GM11168 (cell line): ENCODE data around the gene FLACC1.
"Not testable (repeated sequence)": the region's sequence is repeated elsewhere in the genome, so short reads cannot be mapped to it uniquely, and the experiment has no call there.

Experiments
- in situ Hi-C: fragments of 300-500 bp; cut with MboI; formaldehyde crosslinking; loops from one replicate; pipeline ENCODE4 v1.12.0; 2022; ENCODE audit warnings: low sequenced_read_pairs; ENCODE audit not compliant: unreplicated experiment

Gene FLACC1, protein sequence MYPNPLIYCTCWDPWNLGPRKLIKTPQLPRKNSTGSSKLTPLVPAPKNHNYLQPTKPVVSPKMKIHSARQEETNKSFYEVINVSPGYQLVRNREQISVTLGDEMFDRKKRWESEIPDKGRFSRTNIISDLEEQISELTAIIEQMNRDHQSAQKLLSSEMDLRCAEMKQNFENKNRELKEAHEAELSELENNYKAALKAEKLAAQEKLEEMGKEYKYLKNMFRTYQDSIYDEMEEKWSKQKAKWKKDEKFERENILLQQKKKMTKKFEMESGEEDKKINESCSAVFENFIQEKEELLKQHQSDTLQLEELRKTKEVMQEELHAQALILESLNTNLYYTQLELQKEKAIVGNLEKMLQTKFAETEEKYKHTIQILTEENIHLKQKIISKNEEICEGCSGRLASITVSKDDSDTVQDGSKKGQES

DNA sequence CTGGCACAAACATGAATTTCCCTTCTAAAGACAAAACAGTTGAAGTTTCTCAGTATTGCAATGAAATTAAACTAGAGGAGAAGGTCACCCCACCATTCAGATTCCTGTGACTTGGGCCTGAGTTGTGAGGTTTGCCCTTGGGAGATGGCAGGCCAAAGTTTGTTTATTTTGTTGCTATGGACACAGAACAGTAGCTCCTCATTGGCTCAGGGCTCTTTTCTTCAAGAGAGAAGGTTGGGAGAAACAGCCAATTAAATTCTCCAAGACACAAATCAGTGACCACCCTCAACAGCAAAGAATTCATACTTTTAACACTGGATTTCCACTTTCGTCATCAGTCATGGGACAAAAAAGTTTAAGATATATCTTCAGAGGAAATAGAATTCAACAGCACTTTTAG is at the start of gene FLACC1:
TSS of gene FLACC1 (minus strand) at position 125 of the 400 bp plus-strand sequence. CDS start 5,941 bp downstream, outside the sequence.
- in situ Hi-C loops: no loop called here

DNA sequence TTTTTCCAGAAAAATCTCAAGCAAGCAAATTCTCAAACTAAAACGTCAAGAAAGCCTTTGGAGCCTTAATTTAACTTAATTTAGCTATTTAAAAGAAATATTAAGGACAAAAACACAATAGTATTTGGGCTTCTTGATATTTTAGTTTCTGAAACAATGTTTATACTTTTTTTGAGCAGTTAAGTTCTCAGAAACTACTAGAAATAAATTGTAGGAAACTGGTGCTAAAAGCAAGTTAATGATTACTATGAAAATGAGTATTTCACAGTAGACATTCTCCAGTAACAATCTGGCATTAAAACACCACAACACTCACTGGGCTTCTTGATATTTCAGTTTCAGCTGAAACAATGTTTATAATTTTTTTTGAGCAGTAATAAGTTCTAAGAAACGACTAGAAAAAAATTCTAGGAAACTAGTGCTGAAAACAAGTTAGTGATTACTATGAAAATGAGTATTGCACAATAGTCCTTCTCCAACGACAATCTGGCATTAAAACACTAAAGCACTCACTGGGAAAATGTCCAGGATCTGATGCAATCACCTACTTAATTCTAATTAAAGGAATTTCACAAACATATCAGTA is 49.0 kb upstream of the FLACC1 start:
- in situ Hi-C loops: no loop called here

DNA sequence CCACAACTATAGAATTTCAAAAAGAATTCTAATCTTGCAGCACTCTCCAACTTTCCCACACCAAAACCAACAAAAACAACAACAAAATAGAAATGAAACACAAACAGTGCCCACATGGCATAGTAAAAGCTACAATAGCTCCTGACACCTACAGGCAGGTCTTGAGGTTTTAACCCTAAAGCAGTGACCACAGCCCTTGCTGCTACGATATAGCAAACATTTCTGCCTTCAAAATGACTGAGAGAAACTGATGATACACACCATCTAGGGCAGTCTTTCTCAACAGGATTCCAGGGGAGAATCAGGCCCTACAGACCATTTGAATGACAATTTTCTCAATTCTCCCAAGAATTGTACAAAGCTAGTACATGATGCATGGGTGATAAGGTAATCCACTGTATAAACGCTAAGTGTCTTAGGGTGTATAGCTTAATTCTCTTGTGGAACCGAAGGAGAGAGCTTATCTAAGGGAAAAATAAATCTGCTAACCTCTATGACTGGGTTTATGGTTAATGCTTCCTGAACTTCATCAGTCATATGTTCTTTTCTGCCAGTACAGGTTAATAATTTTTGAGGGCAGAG is 47.6 kb upstream of the FLACC1 start:
- in situ Hi-C loops: no loop called here

- in situ Hi-C loops: no loop called here
Observed at GRCh38 chr2:201403880-201404279, 46.7 kb upstream of the FLACC1 start.

- in situ Hi-C loops: no loop called here
Observed at GRCh38 chr2:201402651-201403562, 45.8 kb upstream of the FLACC1 start.

DNA sequence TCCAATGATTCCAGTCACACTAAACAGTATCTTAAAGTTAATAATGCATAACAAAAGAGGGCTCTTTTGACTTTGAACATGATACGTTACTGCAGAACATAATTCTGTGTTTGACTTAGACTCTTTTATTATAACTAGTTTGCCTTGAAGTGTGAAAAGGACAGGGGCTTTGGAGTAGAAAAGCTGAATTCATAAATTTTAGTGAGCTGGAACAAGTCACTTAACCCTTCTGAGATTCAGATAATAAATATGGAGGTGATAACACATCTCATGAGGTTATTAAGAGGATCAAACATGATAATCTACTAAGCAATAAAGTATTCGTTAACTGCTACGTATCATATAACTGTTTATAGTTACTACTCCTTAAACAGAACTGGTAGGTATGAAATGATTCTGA is 44.7 kb upstream of the FLACC1 start:
- in situ Hi-C loops: no loop called here

GRCh38 chr2:201396595-201396994 is 39.5 kb upstream of the FLACC1 start:
- in situ Hi-C loops: no loop called here

GRCh38 chr2:201383136-201383535 is 26.0 kb upstream of the FLACC1 start:
- in situ Hi-C loops: no loop called here

DNA sequence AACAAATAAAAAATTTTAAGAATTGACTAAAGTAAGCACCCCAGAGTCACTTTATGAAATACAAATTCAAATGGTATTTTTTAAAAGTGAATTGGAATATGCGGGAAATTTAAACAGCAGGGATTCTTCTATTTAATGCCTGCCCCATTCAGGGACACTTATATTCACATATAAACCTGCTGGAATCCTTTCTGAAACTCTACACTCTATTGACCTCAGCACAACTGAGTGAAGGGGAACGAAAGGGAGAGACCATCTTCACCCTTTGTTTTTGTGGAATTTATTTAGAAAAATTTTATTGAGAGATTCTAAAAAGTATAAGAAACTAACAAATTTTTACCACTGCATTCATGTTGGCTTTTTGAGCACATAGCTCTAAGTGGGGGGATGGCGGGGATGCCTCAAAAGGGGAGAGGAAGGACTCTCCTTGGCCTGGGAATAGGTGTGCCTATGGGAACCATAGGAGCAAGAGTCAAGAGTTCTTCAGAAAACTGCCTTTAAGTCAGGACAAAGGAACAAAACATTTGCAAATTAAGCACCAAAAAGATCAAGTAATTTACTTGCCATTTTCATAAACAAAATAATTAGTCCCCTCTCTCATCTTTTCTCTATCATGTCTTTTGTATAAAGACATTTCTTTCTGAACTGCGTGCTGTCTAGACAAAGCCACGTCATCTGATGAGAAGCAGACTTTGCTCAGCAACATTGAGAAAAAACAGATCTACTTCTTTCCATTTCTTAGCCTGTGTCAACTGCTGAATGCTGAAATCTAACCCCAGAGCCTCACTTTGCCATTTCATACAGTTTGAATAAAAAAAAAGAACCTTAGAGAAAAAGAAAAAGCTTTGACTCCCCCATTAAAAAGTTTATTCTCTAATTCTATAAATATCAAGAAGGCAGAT is 21.6 kb upstream of the FLACC1 start:
- in situ Hi-C loops: no loop called here

- in situ Hi-C loops: no loop called here
Observed at GRCh38 chr2:201377218-201377617, 20.1 kb upstream of the FLACC1 start.

- in situ Hi-C loops: no loop called here
Observed at GRCh38 chr2:201369775-201370174, 12.6 kb upstream of the FLACC1 start.

DNA sequence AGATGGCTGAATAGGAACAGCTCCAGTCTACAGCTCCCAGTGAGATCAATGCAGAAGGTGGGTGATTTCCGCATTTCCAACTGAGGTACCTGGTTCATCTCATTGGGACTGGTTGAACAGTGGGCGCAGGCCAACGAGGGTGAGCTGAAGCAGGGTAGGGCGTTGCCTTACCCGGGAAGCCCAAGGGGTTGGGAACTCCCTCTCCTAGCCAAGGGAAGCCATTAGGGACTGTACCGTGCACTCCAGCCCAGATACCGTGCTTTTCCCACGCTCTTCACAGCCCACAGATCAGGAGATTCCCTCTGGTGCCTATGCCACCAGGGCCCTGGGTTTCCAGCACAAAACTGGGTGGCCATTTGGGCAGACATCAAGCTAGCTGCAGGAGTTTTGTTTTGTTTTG is 12.2 kb upstream of the FLACC1 start:
- in situ Hi-C loops: not testable (repeated sequence)

GRCh38 chr2:201366146-201366545 is 9.0 kb upstream of the FLACC1 start:
- in situ Hi-C loops: no loop called here

DNA sequence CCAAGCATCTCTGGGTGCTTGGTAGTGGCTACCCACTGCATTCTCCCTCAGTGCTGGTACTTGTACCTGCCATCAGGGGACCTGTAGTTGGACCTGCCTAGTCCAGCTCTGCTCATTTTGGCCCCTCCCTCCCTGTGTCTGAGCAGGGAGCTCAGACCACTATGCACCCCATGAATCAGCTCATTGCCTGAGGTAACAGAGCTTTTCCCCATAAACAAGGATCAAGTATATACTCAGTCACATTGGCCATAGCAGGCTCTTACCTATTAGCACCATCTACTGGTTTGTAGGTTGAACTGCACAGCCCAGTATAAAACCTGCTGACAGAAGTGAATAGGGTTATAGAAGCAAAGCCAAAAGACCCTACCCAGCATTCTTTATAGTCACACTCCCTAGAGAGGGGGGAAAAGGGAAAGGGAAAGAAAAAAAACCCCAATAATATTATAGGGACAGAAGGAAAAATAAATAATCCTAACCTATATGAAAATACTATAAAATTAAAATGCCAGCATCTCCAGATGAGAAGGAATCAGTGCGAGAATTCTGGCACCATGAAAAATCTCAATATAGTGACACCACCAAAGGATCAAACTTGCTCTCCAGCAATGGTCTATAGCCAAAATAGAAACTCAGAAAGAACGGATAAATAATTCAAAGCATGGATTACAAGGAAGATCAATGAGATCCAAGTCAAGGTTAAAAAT is 6.9 kb upstream of the FLACC1 start:
- in situ Hi-C loops: loop anchor here (5.0 kb wide), 1 partner anchor 107 kb away; no protein-coding TSS in a partner anchor

DNA sequence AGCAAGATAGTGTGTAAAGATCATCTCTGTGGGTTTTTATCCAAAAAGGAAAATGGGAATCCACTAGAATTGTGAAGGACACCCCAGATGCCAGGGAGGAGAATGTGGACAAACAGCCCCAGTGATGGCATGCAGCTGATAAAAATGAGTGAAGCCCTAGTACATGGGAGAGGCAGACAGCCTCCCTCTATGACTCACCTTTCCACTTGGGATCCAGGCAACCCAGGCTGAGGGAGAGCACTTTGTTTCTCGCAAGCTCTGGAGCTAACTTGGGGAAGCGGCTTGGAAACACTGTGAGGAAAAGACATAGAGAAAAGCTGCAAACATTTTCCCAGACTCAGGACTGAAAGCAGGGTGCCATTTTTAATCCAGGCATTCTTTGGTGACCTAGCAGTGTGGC is 5.3 kb upstream of the FLACC1 start:
- in situ Hi-C loops: loop anchor here (5.0 kb wide), 1 partner anchor 105 kb away; no protein-coding TSS in a partner anchor

DNA sequence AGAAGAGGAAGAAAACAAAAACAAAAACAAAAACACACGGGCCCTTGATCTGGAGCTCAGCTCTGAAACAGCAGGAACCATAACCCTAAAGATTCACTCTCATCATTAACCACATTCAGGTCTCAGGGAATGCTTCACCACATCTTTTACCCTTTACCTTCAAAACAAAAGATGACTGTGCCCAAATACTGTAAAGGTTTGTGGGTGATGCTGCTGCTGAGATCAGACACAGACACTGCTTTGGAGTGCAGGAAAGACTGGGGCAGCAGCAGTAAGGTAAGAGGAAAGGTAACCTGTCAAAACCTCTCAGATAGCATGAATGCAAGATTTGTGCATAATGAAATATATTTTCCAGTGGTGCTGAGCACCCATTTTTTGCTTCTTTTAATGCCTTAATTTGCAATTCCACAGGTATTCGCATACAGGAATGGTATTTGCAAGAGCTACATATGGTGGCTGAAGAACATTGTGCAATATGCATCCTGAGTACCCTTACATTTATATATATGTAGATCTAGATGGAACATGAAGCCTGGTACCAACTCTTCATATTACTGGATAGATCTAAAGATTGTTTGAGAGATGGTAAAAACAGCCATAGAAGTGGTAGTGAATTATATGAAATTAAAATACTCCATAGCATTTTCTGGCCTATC is 4.1 kb upstream of the FLACC1 start:
- in situ Hi-C loops: loop anchor here (5.0 kb wide), 1 partner anchor 104 kb away; no protein-coding TSS in a partner anchor

DNA sequence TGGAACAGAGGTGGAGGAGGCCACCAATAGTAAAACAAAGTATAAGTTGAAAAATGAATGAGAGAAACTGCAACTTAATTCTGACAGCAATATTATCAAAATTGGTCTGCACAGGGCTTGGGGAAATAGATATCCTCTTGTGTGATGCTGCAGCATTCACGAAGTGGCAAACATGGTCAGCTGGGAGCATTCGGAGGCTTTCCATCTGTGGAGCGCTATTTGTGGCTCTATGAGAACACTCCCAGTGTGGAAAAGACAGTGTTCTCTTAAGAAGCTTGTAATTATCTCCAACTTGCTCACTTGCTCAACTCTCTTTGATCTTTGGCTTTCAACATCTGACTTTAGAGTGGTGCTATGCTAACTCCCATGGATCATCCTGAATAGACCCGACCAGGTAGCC is 3.1 kb upstream of the FLACC1 start:
- in situ Hi-C loops: loop anchor here (5.0 kb wide), 1 partner anchor 103 kb away; no protein-coding TSS in a partner anchor

- in situ Hi-C loops: no loop called here
Observed at GRCh38 chr2:201358684-201359083, 1.5 kb upstream of the FLACC1 start.
